Metanephros (tissue), 1 donor: ENCODE data around the gene CCNQ. TPM values are rescaled to one million over a fixed set of nuclear protein-coding genes. Genes with fewer than 3 reads are reported as not detected.

ENCODE experiments used
- total RNA-seq: library from RNA; depleted of rRNA; stranded (reverse); fragments of >200 nt; gene quantifications from one replicate; pipeline ENCODE4 v1.2.3, GENCODE V29; 2014

Gene CCNQ
- total RNA-seq: 17.0 TPM

GRCh38 chrX:153598541-153599191 is at the start of gene CCNQ:
TSS of gene CCNQ (minus strand) at chrX:153599139. CDS start at chrX:153599073, 66 bp downstream.

GRCh38 chrX:153646620-153647373 is 47.9 kb upstream of the CCNQ start, which contains the start of gene DUSP9:
TSS of gene DUSP9 (plus strand) at chrX:153647203. CDS start at chrX:153647954, 751 bp downstream.

Other genes starting within 250 kb of the CCNQ start
- not detected for gene PNMA6E, start 197.8 kb downstream of the CCNQ start, total RNA-seq
- gene ZFP92, start 187.7 kb downstream of the CCNQ start, total RNA-seq: 1.5 TPM
- gene TREX2, start 153.1 kb downstream of the CCNQ start, total RNA-seq: 1.6 TPM
- gene HAUS7, start 128.6 kb downstream of the CCNQ start, total RNA-seq: 17.7 TPM
- 79.5 TPM for gene BGN, start 104.2 kb downstream of the CCNQ start, total RNA-seq
- gene ATP2B3, start 81.5 kb downstream of the CCNQ start, total RNA-seq: 0.12 TPM
- 72.7 TPM for gene DUSP9, start 48.1 kb upstream of the CCNQ start, total RNA-seq
- gene PNCK, start 74.7 kb upstream of the CCNQ start, total RNA-seq: 6.5 TPM
- gene SLC6A8, start 88.8 kb upstream of the CCNQ start, total RNA-seq: 40.9 TPM
- 94.9 TPM for gene BCAP31, start 125.2 kb upstream of the CCNQ start, total RNA-seq
- gene ABCD1, start 125.7 kb upstream of the CCNQ start, total RNA-seq: 10.8 TPM
- gene PLXNB3, start 165.1 kb upstream of the CCNQ start, total RNA-seq: 2.5 TPM
- 15.1 TPM for gene SRPK3, start 181.9 kb upstream of the CCNQ start, total RNA-seq
- gene IDH3G, start 195.2 kb upstream of the CCNQ start, total RNA-seq: 70.3 TPM
- gene SSR4, start 195.5 kb upstream of the CCNQ start, total RNA-seq: 91.8 TPM
- 10.6 TPM for gene PDZD4, start 231.4 kb upstream of the CCNQ start, total RNA-seq